ENCODE results near the gene AKT2.

AKT2 gene

GRCh38 chr19:40298026-40298425, 12.9 kb upstream of the AKT2 start:
- no peak for DNase-seq

- no peak for DNase-seq
These were observed 9.4 kb upstream of the AKT2 start for GRCh38 chr19:40294560-40294959.

- no peak for DNase-seq
These were observed 1.9 kb upstream of the AKT2 start for GRCh38 chr19:40286971-40287421.

- DNase-seq: no peak
These were observed 1.3 kb upstream of the AKT2 start for GRCh38 chr19:40286235-40286970.

GRCh38 chr19:40285353-40286234, 449 bp upstream of the AKT2 start:
- DNase-seq: peak; percentile 98

GRCh38 chr19:40284251-40284500, 969 bp downstream of the AKT2 start:
- DNase-seq: no peak

- no peak for DNase-seq
These were observed 1.5 kb downstream of the AKT2 start for GRCh38 chr19:40283414-40284250.

GRCh38 chr19:40282920-40283319, 2.2 kb downstream of the AKT2 start:
- DNase-seq: no peak

GRCh38 chr19:40282209-40282580, 3.0 kb downstream of the AKT2 start:
- DNase-seq: no peak

GRCh38 chr19:40281381-40282208, 3.5 kb downstream of the AKT2 start:
- no peak for DNase-seq

GRCh38 chr19:40280608-40281221, 4.4 kb downstream of the AKT2 start:
- DNase-seq: no peak

GRCh38 chr19:40279761-40280607, 5.2 kb downstream of the AKT2 start:
- no peak for DNase-seq

- DNase-seq: no peak
These were observed 6.0 kb downstream of the AKT2 start for GRCh38 chr19:40279120-40279551.

- DNase-seq: no peak
These were observed 6.6 kb downstream of the AKT2 start for GRCh38 chr19:40278361-40279035.

GRCh38 chr19:40277356-40278059, 7.6 kb downstream of the AKT2 start:
- DNase-seq: no peak

- no peak for DNase-seq
These were observed 10.3 kb downstream of the AKT2 start for GRCh38 chr19:40274585-40275544.

GRCh38 chr19:40273469-40274360, 11.4 kb downstream of the AKT2 start:
- no peak for DNase-seq

GRCh38 chr19:40272261-40272660, 12.9 kb downstream of the AKT2 start:
- no peak for DNase-seq

All from NCI-H1105 (cell line).